ENCODE measurements around the gene MAD1L1. TPM values are rescaled to one million over a fixed set of nuclear protein-coding genes. Genes with fewer than 3 reads are reported as not detected.

The MAD1L1 gene
- total and polyA plus RNA-seq, 8 donors, result 21.4 to 58.8 (median 22.5) TPM

DNA sequence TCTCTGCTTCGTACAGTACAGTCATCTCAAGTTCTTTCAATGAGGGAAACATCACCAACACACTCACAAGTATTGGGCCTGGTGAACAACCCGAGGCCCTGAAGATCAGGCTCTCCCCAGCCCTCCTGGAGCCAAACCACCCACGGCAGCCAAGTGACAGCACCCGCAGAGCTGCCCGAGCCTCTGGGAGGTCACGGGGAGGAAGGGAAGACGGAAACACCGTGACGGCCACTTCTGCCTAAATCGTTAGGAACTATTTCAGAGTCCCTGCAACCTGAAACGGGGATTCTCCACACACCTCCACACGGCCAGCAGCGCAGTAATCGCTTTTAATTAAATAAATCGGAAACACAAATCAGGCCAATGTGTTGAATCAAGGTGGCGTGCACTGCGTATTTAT lies 222.6 kb downstream of the MAD1L1 start:
- TF ChIP-seq, protein P1, sequence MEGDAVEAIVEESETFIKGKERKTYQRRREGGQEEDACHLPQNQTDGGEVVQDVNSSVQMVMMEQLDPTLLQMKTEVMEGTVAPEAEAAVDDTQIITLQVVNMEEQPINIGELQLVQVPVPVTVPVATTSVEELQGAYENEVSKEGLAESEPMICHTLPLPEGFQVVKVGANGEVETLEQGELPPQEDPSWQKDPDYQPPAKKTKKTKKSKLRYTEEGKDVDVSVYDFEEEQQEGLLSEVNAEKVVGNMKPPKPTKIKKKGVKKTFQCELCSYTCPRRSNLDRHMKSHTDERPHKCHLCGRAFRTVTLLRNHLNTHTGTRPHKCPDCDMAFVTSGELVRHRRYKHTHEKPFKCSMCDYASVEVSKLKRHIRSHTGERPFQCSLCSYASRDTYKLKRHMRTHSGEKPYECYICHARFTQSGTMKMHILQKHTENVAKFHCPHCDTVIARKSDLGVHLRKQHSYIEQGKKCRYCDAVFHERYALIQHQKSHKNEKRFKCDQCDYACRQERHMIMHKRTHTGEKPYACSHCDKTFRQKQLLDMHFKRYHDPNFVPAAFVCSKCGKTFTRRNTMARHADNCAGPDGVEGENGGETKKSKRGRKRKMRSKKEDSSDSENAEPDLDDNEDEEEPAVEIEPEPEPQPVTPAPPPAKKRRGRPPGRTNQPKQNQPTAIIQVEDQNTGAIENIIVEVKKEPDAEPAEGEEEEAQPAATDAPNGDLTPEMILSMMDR (IDR thresholded peaks at IDR 0.05), result no peak
- ATAC-seq (no peak), DNase-seq (peak in 2 of 4 donors; percentile 7 to 64)
- Histone ChIP-seq H3K9me3 (no peaks in the 10 kb centered on the region), H3K27me3 (no peaks in the 10 kb centered on the region), H3K4me1 (no peaks in the 10 kb centered on the region), H3K27ac (no peak overlapping the region), H3K4me3 (no peak overlapping the region), H3K36me3 (peaks cover 0 to 20% of the 10 kb centered on the region in 2 donors)
- intact Hi-C loops (cut with DNase I), result no loop called here

DNA sequence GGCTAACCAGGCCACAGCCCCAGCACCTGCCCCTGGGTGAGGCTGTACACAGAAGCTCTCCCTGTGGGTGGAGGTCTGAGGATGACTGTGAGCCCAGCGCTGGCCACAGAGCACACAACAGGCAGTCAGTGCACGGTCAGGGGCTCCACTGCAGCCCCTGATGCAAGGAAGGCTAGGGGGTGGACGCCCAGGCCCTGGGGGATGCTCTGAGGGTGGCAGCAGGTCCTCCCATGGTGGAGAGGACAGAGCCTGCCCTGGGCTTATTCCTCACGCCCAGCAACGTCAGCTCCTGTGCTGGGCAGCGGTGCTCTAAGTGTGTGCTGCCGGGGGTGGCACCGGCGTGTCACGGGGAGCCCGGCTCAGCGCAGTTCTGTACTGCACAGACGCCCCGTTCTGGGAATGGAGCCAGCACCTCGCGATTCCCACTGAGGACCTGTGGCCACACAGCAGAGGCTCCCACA lies 223.2 kb downstream of the MAD1L1 start:
- TF ChIP-seq, protein P1 (IDR thresholded peaks at IDR 0.05), result no peak
- Histone ChIP-seq H3K27me3 (no peaks in the 10 kb centered on the region), H3K9me3 (no peaks in the 10 kb centered on the region), H3K27ac (no peak overlapping the region), H3K4me1 (no peaks in the 10 kb centered on the region), H3K36me3 (peaks cover 0 to 22% of the 10 kb centered on the region in 2 donors), H3K4me3 (no peak overlapping the region)
- DNase-seq, result peak in 2 of 4 donors; percentile 27 to 64
- no peak for ATAC-seq
- intact Hi-C loops (cut with DNase I), result no loop called here

DNA sequence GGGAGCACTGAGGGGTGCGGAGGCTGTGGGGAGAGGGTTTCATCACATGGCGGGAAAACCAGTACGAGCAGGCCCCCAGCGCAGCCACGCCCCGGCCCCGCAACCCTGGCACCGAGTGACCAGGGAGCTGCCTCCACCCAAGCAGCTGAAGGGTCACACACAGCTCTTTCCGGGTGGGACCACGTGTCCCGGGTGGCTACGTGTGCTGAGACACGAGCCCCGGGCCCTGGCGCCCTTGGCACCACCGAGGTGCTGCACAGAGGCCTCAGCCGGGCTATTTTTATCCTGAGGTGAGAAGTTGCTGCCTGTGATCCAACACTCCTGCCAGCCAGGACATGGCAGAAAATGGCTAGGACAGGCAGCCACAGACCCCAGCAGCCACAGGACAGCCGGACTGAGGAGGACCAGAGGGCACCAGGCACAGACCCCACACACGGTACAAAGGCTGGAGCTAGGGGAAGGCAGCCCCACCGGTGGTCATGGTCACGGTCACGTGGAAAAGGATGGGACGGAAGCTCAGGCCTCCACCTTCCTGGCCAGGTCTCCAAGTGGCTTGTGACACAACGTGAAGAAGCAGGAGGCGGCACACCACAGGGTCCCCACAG lies 223.7 kb downstream of the MAD1L1 start:
- peak in 2 of 4 donors; percentile 32 to 71 for DNase-seq
- no peak for ATAC-seq
- H3K27me3 ChIP-seq, result no peaks in the 10 kb centered on the region
- intact Hi-C loops (cut with DNase I), result no loop called here
- H3K4me3 ChIP-seq, result no peak overlapping the region
- TF ChIP-seq, protein P1 (IDR thresholded peaks at IDR 0.05), result no peak
- no peaks in the 10 kb centered on the region for H3K4me1 ChIP-seq
- no peak overlapping the region for H3K27ac ChIP-seq
- peaks cover 0 to 23% of the 10 kb centered on the region in 2 donors for H3K36me3 ChIP-seq
- no peaks in the 10 kb centered on the region for H3K9me3 ChIP-seq

DNA sequence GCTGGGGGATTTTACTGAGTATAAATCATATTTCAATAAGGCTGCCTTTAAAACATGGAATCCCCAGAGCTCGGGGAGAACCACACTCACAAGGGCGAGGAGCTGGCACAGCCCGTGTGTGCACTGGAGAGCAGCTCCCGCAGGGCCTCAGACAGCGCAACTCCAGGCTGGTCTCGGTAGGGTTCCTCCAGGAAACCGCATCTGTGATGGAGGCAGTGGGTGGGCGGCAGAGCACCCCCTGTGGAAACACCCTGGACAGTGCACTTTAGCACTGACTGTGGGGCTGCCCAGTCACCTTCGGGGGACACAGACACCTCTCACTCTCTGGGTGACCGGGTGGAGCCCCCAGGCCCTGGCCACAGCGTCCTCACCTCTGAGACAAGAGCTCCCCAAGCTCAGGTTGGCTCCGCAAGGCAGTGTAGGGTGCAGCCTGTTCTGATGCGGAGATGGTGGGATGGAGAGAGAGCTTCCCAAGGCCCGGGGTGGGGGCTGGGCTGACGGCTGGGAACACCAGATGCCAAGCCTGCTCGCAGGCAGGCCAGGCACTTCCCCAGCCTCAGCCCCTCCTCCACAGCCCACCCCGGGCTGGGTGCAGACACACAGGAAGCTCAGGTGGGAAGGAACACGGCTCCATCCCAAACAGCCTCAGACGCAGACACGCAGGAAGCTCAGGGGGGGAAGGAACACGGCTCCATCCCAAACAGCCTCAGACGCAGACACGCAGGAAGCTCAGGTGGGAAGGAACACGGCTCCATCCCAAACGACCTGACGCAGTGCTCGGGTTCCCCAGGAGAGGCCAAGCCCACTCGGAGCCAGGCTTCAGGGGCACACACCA lies 224.4 kb downstream of the MAD1L1 start:
- ATAC-seq (no peak), DNase-seq (peak in 2 of 4 donors; percentile 17 to 64)
- TF ChIP-seq, protein P1 (IDR thresholded peaks at IDR 0.05), result no peak
- Histone ChIP-seq H3K4me3 (no peak overlapping the region), H3K9me3 (no peaks in the 10 kb centered on the region), H3K36me3 (peaks cover 0 to 20% of the 10 kb centered on the region in 2 donors), H3K27ac (no peak overlapping the region), H3K4me1 (no peaks in the 10 kb centered on the region), H3K27me3 (no peaks in the 10 kb centered on the region)
- intact Hi-C loops (cut with DNase I), result no loop called here

DNA sequence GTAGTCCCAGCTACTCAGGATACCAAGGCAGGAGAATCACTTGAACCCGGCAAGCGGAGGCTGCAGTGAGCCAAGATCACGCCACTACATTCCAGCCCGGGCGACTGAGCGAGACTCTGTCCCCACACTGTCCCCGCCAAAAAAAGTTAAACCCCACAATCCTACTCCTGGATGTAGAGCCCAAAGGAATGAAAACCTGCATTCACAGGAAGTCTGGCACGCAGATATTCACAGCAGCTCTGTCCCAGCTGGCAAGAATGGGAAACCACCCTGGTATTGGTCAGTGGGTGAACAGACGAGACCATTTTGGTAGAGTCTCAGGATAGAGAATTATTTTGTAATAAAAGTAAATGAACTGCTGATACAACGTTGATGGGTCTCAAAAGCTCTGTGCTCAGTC lies 225.2 kb downstream of the MAD1L1 start:
- intact Hi-C loops (cut with DNase I), result no loop called here
- Histone ChIP-seq H3K27me3 (no peaks in the 10 kb centered on the region), H3K4me1 (no peaks in the 10 kb centered on the region), H3K9me3 (no peaks in the 10 kb centered on the region), H3K27ac (no peak overlapping the region), H3K4me3 (no peak overlapping the region), H3K36me3 (peaks cover 0 to 13% of the 10 kb centered on the region in 2 donors)
- DNase-seq (peak in 1 of 4 donors; percentile 19), ATAC-seq (no peak)
- TF ChIP-seq, protein P1 (IDR thresholded peaks at IDR 0.05), result no peak

Data from left lung (tissue), 10 donors.